Thyroid gland (tissue), 4 donors: ENCODE measurements around the gene MBD1.

ENCODE experiments used
- CTCF ChIP-seq, 6 experiments: fragments of 200-600 bp in 3 of 6; fragments of 450-650 bp in 3 of 6; sonication (generic) in 3 of 6; IDR thresholded peaks; one replicate each; pipeline ENCODE4 v1.5.1; 2016 to 2019; ENCODE audit warnings: antibody characterized with exemption in 6 of 6, mild to moderate bottlenecking in 2 of 6, inconsistent platforms in 1 of 6, moderate library complexity in 1 of 6
- POLR2A ChIP-seq, 2 donors: fragments of 450-650 bp; IDR thresholded peaks; one replicate each; pipeline ENCODE4 v1.6.1; 2017; ENCODE audit warnings: antibody characterized with exemption in 2 of 2, mild to moderate bottlenecking in 2 of 2, moderate library complexity in 1 of 2

GRCh38 chr18:50310080-50310479, 28.8 kb upstream of the MBD1 start:
- TF ChIP-seq CTCF (IDR thresholded peaks at IDR 0.05), result no peak
- no peak for TF ChIP-seq POLR2A (IDR thresholded peaks at IDR 0.05)
